ENCODE data around the gene KLHL2.

DNA sequence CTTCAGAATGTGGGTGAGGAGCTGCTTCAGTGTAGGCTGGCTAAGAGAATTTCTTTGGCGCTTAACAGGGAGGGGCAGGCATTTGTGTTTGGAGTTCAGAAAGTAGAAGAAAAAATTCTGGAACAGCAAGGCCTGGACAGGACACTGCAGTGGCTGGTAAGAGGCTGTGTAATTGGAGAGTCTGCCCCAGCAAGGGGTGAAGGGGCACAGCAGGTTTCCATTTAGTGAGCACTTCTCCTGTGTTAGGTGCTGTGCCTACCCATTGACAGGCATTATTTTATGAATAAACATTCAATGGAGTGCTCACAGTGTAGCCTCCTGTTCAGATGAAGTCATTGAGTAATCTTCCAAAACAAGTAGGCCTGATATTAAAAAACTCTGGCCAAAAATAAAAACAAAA is 160.8 kb downstream of the KLHL2 start:
- TF ChIP-seq, protein P1, sequence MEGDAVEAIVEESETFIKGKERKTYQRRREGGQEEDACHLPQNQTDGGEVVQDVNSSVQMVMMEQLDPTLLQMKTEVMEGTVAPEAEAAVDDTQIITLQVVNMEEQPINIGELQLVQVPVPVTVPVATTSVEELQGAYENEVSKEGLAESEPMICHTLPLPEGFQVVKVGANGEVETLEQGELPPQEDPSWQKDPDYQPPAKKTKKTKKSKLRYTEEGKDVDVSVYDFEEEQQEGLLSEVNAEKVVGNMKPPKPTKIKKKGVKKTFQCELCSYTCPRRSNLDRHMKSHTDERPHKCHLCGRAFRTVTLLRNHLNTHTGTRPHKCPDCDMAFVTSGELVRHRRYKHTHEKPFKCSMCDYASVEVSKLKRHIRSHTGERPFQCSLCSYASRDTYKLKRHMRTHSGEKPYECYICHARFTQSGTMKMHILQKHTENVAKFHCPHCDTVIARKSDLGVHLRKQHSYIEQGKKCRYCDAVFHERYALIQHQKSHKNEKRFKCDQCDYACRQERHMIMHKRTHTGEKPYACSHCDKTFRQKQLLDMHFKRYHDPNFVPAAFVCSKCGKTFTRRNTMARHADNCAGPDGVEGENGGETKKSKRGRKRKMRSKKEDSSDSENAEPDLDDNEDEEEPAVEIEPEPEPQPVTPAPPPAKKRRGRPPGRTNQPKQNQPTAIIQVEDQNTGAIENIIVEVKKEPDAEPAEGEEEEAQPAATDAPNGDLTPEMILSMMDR (IDR thresholded peaks at IDR 0.05): no peak
- TF ChIP-seq POLR2A (IDR thresholded peaks at IDR 0.05) (no peak), POLR2AphosphoS5 (IDR thresholded peaks at IDR 0.05) (no peak)
